IPS-11a (cell line): Measurements from ENCODE around the gene SLC43A2.
"Not testable (repeated sequence)": the region's sequence is repeated elsewhere in the genome, so short reads cannot be mapped to it uniquely, and the experiment has no call there.

Source experiments
- H3K4me3 ChIP-seq: one replicate; pipeline ENCODE4 v1.5.1; 2013; ENCODE audit warnings: low read depth, low read length, control low read depth

SLC43A2 gene

DNA sequence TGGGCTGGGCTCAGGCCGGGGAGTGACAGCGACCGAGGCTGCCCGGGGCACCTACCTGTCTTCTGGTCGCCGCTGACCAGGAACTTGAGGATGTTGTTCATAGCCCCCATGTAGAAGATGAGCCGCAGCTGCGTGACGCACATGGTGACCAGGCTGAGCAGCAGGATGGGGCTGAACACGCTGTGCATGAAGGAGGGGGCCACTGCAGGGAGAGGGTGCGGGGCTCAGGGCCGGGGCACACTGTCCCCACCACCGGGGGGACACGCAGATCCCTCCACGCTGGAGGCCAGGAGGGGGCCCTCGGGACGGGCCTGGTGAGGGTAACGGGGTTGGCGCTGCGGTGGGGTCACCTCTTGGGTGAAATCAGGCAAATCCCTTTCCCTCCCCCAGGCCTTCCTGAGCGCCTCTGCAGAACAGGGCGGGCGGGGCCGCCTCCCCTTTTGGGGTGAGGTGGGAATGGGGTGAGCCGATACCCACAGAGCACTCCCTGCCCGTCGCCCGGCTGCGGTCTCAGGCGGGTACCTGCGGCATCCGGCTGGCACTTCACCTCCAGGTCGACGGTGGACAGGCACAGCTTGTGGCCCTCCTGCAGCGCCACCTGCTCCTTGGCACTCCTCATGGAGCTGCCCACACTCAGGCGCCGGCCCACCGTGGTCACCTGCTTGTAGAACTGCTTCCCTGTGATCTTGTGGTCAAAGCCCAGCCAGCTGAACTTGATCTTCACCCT, 37.7 kb downstream of the SLC43A2 start:
- no peak overlapping the region for H3K4me3 ChIP-seq

DNA sequence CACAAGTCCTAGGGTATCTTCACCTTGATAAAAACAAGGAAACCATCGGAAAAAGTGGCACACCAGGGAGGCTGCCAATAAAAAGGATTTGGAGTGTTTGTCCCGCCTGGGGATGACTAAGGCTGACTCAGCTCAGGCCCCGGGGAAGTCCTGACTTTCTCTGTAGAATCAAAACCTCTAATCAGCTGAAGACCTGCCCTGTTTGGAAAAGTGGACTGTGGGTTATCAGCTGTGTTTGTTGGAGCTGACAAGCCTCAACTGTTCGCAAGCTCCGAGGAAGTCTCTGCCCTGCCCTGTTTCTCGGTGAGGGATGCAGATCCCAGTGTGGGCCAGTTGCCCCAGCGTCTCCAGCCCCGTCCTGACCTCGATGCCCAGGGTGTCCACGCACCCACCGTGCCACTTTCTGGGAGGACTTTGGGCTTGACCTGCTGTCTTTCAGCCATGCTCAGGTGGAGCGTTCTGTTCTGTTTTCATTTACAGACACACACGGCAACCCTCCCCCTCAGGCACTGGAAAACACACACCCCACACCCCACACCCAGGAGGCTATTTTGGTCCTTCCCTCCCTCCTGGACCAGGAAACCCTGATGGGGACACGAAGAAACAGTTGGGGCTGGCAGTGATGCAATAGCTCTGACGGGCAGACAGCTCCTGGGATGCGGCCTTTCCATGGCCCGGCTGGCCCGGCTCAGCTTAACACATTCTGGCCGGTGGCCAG, 38.4 kb downstream of the SLC43A2 start:
- no peak overlapping the region for H3K4me3 ChIP-seq

DNA sequence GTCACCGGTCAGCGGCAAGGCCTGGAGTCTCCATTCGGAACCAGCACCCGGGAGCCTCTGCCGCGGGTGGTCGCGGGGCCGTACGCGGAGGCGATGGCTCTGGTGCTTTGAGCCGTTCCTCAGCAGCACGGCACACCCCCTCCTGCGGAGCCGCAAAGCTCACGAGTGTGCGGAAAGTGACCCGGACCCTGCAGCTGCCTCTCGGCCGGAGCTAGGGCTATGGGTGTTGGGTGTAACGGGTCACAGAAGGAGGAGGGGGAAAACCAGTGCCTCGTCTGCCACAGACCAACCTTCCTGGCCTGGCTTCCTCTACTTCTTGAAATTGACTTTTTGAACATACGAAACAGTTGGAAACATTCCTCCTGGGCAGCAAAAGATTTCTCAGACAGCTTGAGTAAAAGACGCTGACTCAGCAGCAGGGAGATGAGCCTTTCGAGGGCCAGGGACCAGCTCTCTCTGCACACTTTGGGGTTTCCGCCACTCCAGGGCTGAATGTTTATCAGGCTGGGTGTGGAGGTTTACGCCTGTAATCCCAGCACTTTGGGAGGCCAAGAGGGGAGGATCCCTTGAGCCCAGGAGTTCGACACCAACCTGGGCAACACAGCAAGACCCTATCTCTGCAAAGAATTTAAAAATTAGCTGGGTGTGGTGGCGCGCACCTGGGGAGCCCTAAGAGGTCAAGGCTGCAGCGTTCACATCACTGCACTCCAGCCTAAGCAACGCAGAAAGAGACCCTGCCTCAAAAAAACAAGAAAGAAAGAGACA, 39.6 kb downstream of the SLC43A2 start:
- no peak overlapping the region for H3K4me3 ChIP-seq

DNA sequence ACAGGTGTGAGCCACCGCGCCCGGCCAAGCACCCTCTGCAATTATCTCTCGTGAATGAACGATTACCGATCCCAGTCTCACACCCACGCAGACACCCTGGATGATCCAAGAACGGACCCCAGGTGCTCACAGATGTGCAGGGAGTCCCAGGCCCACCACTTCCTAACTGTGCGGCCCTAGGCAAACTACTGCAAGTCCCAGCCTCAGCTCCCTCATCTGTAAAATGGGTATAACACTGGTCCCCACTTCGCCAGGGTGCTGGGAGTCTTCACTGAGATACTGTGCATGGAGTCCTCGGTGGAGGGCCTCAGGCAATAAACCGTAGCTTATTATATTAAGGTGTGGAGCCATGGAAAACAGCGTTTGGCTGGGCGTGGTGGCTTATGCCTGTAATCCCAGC, 44.5 kb downstream of the SLC43A2 start:
- no peak overlapping the region for H3K4me3 ChIP-seq

DNA sequence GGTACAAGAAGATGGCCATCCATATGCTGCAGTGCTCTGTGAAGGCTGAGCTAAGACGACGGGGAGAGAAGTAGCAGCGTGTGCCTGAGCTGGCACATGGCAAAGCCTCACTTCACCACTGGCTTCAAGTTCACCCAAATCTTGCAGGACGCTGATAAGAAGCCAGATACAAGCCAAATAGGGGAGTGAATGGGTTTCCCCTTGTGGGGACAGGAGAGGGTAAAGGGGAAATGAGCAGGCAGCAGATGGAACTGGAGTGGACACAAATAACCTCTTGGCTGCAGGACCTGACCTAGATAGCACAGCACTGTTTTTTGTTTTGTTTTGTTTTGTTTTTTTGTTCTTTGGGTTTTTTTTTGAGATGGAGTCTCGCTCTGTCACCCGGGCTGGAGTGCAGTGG, 45.1 kb downstream of the SLC43A2 start:
- H3K4me3 ChIP-seq: no peak overlapping the region

DNA sequence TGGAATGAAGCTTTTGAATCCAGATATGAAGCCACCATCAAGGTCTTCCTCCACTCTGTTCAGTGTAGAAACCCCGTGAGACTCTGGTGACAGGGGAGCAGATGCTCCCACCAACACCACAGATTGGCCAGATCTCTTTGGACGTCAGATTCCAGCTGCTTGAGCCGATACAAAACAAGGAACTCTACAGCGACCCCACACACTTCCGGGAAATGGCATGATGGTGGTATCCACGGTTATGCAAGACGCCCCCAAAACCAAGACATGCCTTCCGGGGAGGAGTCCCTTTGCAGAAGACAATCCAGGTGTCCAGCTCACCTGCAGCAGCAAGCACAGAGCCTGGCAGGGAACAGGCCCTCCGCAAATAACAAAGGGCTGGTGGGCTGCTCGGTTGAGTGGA, 46.3 kb downstream of the SLC43A2 start:
- no peak overlapping the region for H3K4me3 ChIP-seq

DNA sequence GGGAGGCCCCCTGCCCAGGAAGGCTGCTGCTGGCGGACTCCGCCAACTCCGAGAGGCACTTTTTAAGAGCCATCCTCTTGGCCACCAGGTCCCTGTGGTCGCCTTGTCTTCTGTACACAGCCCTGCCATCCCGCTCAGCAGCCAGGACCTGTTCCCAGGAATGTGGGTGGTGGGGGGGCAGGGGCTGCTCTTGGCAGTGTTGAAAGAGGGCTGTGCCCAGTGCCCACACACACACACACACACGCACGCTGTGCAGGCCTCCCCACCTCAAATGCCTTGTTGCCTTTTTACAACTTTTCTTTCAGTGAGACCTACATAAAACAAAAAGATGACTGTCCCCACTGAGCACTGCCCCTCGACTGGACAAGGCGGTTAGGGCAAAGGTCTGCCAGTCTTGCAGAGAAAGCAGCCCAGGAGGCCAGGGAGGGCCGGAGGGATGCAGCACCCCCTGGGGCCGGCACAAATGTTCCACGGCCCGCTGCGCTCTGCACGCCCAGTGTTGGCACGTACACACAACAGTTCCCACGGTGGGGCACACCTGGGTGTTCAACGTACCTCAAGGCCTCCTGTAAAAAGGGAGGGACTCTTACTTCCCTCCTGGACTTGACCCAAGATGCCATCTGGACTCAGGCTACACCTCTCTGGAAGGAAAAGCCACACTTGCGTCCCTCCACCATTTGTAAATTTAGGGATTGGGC, 47.5 kb downstream of the SLC43A2 start:
- no peak overlapping the region for H3K4me3 ChIP-seq

DNA sequence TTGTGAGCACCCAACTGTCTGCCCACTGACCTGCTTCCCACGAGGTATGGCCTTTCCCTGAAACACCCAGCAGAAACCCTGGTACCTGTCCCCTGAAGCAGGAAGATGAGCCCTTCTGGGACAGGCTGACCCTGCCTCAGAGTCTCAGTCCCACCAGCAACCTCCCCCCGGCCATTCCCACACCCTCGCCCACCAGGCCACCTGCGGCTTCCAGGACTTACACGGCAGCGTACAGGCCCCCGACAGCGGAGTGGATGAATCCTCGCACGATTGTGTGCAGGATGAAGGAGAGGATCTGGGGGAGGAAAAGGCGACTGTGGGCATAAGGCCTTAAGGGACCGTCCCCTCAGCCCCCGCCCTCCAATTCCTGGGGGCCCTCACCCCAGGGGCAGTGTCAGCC, 50.6 kb downstream of the SLC43A2 start:
- no peak overlapping the region for H3K4me3 ChIP-seq

DNA sequence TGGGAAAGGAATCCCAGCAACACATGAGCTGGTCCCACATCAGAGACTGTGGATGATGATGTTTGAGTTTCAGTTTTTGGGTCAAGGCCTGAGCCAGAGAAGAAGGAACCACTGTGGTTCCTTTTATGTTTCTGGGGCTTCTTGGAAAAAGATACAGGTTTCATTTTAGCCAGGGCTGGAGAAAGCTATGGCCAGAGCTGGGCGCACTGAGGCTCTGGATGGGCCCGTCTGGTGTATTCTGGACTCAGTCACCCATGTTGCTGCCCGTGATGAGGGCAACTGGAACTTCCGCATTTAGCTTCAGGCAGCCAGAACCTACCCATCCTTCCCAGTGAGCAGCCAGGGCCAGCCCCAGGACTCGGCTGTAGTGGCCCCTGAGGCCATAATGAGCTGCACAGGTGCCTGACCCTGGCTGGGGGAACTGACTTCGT, 51.0 kb downstream of the SLC43A2 start:
- H3K4me3 ChIP-seq: no peak overlapping the region

DNA sequence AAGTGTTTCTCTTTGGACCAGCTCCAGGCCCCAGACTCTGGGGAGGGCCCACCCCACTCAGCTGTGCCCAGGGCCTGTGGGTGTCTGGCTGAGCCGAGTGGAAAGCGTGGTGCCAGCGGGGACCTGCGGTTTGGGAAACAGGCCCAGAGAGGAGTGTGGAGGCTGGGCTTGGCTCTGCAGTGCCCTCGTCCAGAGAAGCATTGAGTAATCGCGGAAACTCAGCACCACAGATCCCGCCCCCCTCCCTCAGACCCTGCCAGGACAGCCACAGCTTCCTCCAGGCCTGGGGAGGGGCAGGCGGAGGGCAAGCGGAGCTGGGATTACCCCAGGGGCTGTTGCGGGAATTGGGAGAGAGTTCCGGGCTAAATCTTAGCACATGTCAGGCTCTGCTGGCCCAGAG, 51.5 kb downstream of the SLC43A2 start:
- H3K4me3 ChIP-seq: no peak overlapping the region

DNA sequence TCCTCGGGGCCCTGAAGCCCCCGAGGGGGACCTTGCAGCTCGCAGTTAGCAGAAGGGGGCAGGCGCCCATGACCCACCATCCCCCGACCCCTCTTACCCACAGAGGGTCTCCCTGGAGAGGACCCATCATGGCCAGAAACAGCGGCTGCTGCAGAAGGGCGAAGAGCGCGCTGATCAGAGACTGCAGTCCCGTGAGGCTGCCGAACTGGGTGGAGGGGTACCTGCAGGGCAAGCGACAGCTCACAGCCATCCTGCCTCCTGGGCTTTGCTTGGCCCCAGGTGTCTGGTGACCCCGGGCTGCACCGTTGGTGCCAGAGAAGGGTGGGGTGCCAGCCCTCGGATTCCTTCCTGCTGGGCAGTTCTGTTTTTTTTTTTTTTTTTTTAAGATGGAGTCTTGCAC, 52.1 kb downstream of the SLC43A2 start:
- H3K4me3 ChIP-seq: no peak overlapping the region

DNA sequence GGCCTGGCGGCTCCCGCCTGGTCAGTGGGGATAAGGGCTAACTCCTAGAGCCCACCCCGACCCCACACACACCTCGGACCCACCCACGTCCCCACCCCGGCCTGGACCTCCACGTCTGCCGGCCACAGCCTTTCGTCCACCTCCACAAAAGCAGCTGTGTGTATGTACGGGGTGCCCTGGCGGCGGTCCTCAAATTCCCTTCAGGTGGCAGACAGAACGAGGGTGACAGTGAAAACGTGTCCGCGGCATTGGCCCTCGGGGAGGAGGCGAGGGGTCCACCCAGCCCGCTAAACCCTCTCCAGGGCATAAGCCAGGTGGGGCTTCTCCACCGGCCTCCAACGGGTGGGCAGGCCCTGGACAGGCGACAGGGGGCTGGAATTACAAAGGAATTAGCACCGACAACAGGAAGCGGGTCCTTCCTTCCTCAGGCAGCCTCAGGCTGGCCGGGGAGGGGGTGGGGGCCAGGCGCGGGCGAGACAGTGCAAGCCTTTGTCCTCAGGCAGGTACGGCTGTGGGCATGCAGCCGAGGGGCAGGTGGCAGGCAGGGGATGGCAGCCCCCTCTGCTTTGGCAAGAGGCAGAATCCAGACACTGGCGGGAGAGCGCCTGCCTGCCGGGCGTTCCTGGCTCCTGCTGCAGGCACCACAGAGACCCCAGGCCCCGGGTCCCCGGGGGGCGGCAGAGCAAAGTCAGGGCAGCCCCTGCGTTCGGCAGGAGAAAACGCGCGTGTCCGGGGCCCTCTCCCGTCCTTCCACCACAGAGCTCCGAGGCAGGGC, 53.8 kb downstream of the SLC43A2 start:
- no peak overlapping the region for H3K4me3 ChIP-seq

DNA sequence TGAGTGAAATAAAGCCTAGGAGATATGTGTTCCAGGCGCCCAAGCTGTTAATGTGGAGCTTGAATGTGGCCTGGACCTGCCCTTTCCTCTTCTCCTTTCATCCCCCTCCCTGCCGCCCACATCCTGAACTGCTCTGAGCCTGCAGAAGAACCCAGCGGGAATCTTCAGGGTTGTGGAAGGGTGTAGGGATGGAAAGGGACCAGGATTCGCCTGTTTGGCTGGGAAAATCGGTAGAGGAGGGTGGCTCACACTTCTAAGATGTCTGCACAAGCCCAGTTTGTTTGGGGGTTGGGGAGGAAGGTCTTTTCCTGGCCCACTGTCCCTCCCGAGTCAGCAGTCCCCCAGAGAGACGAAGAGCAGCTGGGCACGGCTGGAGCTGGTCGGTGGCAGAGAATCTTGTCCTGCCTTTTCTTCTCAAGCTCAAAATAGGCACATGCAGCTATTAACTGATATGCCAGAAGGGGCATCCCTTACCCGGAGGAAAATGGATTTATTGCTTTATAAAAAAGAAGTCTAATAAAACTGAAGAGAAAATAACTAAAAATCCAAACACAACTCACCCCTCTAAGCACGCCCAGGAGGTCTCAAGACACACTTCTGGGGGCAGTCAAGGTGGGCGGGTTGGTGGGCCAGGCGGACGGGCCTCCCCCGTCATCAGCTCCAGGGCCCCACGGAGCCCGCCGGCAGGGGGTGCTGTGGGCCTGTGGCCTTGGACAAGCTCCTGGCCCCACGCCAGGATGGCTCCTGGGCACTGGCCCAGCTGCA, 54.5 kb downstream of the SLC43A2 start:
- H3K4me3 ChIP-seq: no peak overlapping the region

DNA sequence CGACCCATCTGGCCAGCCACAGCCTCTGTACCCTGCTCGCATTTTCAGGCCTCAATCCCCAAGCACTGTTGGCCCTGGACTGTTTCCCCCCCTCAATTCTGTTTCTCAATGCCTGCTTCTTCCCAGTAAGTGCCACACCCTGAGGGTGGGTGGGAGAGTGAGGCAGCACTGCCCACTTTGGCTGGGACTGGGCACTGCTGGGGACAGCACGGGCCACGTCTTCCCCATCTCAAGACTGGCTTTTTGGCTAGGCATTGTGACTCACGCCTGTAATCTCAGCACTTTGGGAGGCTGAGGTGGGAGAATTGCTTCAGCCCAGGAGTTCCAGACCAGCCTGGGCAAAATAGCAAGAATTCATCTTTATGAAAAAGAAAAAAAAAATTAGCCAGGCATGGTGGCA, 56.0 kb downstream of the SLC43A2 start:
- not testable (repeated sequence) for H3K4me3 ChIP-seq

DNA sequence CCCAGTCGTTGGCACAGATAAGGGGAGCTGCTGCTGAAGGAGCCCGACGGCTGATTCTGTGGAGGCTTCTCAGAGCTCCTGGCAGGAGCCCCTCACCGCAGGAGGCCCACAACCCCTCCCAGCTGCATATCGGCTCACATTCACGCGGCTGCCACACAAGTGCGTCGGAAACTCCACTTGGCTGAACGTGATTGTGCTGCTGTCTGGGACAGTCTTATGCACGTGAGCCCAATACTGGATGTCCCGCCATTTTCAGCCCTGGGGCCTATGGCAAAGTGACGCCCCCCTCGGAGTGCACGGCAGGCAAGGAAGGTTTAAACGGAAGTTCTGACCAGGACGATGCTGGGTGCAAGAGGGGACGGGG, 57.3 kb downstream of the SLC43A2 start:
- no peak overlapping the region for H3K4me3 ChIP-seq

DNA sequence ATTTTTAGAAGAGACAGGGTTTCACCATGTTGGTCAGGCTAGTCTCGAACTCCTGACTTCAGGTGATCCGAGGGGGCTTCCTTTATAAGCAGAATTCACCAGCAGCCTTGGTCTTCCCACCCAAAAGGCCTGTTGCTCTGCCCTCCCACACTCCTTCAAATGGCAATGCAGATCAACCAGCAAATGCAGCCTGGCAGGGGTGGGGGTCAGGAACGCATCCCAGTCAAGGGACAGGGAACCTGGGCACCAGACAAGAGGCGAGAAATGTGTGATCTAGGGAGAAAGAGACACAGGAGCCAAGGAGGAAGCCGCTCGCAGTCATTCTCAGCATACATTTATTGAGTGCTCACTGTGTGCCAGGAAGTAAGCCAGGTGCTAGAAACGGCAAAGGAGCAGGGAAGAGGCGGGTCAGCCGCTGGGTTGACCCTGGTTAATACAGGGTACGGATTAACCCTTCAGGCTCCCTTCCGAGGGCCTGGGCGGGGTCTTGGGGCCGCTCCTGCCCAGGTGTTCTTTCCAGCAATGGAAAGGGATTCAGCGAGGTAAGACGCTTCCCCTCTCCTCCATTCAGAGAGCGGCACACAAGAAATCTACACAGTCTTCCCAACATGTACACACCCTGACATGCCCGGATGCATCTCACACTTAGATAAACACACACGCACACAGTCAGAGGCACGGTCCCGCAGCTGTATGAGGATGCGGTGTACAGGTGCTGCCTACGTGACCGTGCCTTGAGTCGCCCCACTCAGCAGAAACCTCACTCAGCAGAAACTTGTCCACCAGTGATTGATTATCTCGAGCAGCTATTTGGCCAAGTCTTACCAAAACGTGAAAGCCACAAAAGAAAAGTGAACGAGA, 59.5 kb downstream of the SLC43A2 start:
- no peak overlapping the region for H3K4me3 ChIP-seq

DNA sequence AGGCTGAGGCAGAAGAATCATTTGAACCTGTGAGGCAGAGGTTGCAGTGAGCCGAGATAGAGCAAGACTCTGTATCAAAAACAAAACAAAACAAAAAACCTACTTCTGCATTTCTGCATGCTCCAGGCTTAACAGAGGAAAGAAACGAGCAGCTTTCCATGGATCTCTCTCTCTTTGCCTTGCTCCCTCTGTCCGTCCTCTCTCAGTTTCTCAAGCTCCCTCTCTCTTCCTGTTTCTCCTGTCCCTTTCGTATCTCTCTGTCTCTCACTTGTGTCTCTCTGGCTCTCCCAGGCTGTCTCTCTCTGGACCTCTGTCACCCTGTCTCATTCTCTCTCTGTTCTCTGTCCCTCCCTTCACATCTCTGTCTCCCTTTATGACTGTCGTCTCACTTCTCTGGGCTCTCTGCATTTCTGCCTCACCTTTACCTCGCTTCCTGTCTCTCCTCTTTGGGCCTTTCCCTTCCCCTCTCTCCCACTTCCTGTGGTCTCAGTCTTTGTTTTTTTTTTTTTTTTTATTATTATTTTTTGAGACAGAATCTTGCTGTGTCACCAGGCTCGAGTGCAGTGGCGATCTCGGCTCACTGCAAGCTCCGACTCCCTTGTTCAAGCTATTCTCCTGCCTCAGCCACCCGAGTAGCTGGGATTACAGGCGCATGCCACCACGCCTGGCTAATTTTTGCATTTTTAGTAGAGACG, 62.0 kb downstream of the SLC43A2 start:
- no peak overlapping the region for H3K4me3 ChIP-seq

DNA sequence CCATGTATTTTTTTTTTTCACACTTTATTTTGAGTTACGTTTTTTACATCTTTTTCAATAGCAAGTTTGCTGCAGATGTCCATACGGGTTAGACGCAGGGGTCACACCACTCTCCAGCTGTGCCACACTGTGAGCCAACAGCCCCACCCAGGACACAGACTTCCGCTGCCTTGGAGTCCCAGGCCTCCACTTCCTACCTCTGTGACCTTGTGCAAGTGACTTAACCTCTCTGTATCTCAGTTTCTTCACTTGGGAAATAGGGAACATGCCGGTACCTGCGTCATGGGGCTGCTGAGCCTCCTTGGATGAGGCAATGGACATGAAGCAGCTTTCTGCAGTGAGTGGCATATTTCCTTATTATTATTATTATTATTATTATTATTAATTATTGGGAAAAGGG, 62.8 kb downstream of the SLC43A2 start:
- no peak overlapping the region for H3K4me3 ChIP-seq
